ENCODE results near the gene TMPRSS13. TPM values are rescaled to one million over a fixed set of nuclear protein-coding genes. Genes with fewer than 3 reads are reported as not detected.
"Not testable (repeated sequence)": the region's sequence is repeated elsewhere in the genome, so short reads cannot be mapped to it uniquely, and the experiment has no call there.

TMPRSS13 gene
- polyA plus RNA-seq, 1 experiment: not detected

- no peak for TF ChIP-seq CTCF (IDR thresholded peaks at IDR 0.05; ENCODE audit: insufficient read depth, low read depth, low read length)
- CTCF ChIA-PET: interaction anchor here (2.5 kb wide), 1 partner anchor 24 kb away, joined by 7 read pairs; no protein-coding TSS in a partner anchor
- no peak for DNase-seq (ENCODE audit: low read depth)
Measured at GRCh38 chr11:117866526-117866925, 62.7 kb downstream of the TMPRSS13 start.

GRCh38 chr11:117865546-117865945 lies 63.7 kb downstream of the TMPRSS13 start:
- H3K36me3 ChIP-seq (ENCODE audit: control insufficient read depth, insufficient read depth, low read length); POLR2A ChIA-PET; H3K27me3 ChIP-seq (ENCODE audit: control insufficient read depth, insufficient read depth, low read length); DNase-seq (ENCODE audit: low read depth); H3K4me3 ChIP-seq (ENCODE audit: low read depth, low read length): not testable (repeated sequence)
- CTCF ChIA-PET: interaction anchor here (1.2 to 2.5 kb wide), 2 partner anchors 23 to 81 kb away, joined by 4 to 7 read pairs; no protein-coding TSS in a partner anchor

More at GRCh38 chr11:117866526-117866925, 62.7 kb downstream of the TMPRSS13 start:
- H3K4me3 ChIP-seq (ENCODE audit: low read depth, low read length): no peak overlapping the region
- H3K36me3 ChIP-seq (ENCODE audit: control insufficient read depth, insufficient read depth, low read length): no peaks in the 10 kb centered on the region
- H3K27me3 ChIP-seq (ENCODE audit: control insufficient read depth, insufficient read depth, low read length): no peaks in the 10 kb centered on the region
- POLR2A ChIA-PET: no interaction called here

- ChIA-PET POLR2A (no interaction called here), CTCF (interaction anchor here (0.6 kb wide), 1 partner anchor 20 kb away, joined by 3 read pairs; no protein-coding TSS in a partner anchor)
- no peaks in the 10 kb centered on the region for H3K36me3 ChIP-seq (ENCODE audit: control insufficient read depth, insufficient read depth, low read length)
- TF ChIP-seq CTCF (IDR thresholded peaks at IDR 0.05; ENCODE audit: insufficient read depth, low read depth, low read length): no peak
- no peak for DNase-seq (ENCODE audit: low read depth)
- H3K4me3 ChIP-seq (ENCODE audit: low read depth, low read length): no peak overlapping the region
- no peaks in the 10 kb centered on the region for H3K27me3 ChIP-seq (ENCODE audit: control insufficient read depth, insufficient read depth, low read length)
Measured at GRCh38 chr11:117863383-117863782, 65.8 kb downstream of the TMPRSS13 start.

GRCh38 chr11:117862753-117863152 lies 66.4 kb downstream of the TMPRSS13 start:
- POLR2A ChIA-PET: no interaction called here
- Histone ChIP-seq H3K27me3 (ENCODE audit: control insufficient read depth, insufficient read depth, low read length) (no peaks in the 10 kb centered on the region), H3K36me3 (ENCODE audit: control insufficient read depth, insufficient read depth, low read length) (no peaks in the 10 kb centered on the region), H3K4me3 (ENCODE audit: low read depth, low read length) (no peak overlapping the region)
- DNase-seq (ENCODE audit: low read depth): no peak
- CTCF ChIA-PET: no interaction called here
- no peak for TF ChIP-seq CTCF (IDR thresholded peaks at IDR 0.05; ENCODE audit: insufficient read depth, low read depth, low read length)

- H3K4me3 ChIP-seq (ENCODE audit: low read depth, low read length): no peak overlapping the region
- POLR2A ChIA-PET: no interaction called here
- H3K36me3 ChIP-seq (ENCODE audit: control insufficient read depth, insufficient read depth, low read length): no peaks in the 10 kb centered on the region
- DNase-seq (ENCODE audit: low read depth): no peak
- CTCF ChIA-PET: interaction anchor here (1.1 kb wide), 1 partner anchor 85 kb away, joined by 3 read pairs; no protein-coding TSS in a partner anchor
- H3K27me3 ChIP-seq (ENCODE audit: control insufficient read depth, insufficient read depth, low read length): no peaks in the 10 kb centered on the region
- no peak for TF ChIP-seq CTCF (IDR thresholded peaks at IDR 0.05; ENCODE audit: insufficient read depth, low read depth, low read length)
Measured at GRCh38 chr11:117862019-117862725, 67.0 kb downstream of the TMPRSS13 start.

Measured in BJ (cell line).